GM21737 (cell line): ENCODE data around the gene NFIA.

ENCODE experiments used
- ATAC-seq: cut with Tn5 transposase; IDR thresholded peaks from one replicate; pipeline ENCODE4 v1.9.1; 2021; ENCODE audit warnings: mild to moderate bottlenecking, moderate library complexity; ENCODE audit not compliant: unreplicated experiment

NFIA gene

DNA sequence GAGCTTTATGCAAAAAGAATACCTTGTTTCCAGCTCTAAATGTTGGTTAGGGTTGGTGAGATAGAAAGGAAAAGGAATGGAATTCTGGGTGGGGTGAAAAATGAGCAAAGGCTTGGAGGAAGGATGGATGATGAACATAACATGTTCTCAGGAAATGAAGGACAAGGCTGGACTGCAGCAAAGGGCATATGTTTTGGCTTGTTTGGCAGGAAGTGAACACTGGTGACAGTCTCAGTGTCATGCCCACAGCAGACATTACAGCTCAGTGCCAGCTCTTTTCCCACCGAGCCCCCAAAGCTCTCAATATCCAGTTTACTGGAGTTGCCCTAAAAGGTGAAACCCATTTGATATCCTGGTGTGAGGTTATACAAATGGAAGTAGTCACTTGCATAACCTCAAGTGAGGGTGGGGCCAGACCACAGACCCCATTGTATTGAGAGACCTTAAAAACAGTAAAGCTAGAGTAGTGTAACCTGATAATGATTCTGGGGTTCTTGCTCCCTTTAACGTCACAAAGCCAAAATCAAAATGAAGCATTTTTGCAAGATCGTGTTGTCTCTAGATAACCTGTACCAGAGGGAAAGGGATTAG, 270.6 kb downstream of the NFIA start:
- ATAC-seq: no peak

DNA sequence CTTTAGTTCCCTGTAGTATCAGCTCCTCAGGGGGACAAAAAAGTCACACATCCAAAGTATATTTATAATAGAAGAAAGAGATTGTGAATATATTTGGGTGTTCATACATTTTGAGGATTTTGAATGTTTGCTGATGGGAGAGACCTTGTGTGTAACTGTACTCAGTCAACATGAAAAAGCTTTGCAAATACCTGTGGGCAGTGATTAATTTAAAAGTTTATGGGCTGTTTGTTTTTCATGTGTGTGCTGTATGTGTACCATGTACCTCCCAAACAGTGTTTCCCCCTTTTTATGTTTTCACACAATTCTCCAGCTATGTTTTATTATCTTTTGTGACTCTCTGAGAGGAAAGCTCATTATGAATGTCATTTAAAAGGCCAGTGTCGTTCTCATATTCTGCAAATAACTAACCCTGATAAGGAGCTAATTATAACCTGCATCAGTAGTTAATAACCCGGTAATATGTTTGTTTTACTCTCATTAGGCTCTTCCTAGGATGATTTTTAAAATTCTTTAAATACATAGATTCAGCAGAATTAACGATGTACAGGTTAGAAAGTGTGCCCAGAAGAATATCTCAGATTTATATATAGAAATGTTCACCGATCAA, 271.5 kb downstream of the NFIA start:
- no peak for ATAC-seq

- no peak for ATAC-seq
Measured at GRCh38 chr1:61356016-61356415, 273.7 kb downstream of the NFIA start.

DNA sequence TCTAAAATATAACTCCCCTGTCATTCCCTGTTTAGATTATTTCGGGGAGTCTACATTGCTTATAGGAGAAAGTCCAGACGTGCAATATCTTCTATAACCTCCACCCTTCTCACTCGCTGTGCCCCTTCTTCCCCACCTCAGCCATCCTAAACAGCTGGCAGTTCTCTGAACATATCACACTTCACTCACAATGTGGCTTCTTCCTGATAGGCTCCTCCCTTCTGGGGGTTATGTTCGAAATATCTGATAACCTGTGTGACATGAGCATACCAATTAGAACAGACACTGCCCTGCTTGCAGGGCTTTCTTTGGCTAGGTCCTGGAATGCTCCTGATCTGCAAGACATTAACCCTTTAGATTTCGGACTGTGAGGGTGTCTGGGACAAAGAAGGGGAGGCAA, 274.6 kb downstream of the NFIA start:
- no peak for ATAC-seq

GRCh38 chr1:61357539-61357938, 275.2 kb downstream of the NFIA start:
- no peak for ATAC-seq

- no peak for ATAC-seq
Measured at GRCh38 chr1:61358770-61359455, 276.6 kb downstream of the NFIA start.

- no peak for ATAC-seq
Measured at GRCh38 chr1:61361931-61362330, 279.6 kb downstream of the NFIA start.

GRCh38 chr1:61362351-61362750, 280.0 kb downstream of the NFIA start:
- ATAC-seq: no peak

DNA sequence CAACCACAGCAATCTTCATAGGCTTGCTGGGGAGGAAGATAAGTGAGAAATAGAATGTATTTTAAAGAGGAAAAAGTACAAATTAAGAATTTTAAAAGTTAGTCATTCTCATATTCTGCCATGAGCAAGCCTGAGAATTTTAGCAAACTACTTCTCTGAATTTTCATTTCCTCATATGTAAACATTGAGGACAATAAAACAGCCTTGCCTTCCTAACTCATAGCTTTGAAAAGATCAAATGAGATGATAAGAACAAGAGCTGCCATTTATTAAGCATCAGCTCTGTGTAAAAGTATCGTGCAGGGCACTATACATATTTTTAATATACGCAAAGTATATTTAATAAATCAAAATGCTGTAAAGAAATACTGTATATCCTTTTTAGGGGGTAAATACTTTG, 286.0 kb downstream of the NFIA start:
- ATAC-seq: no peak

- no peak for ATAC-seq
Measured at GRCh38 chr1:61368876-61369275, 286.5 kb downstream of the NFIA start.

GRCh38 chr1:61370177-61370912, 288.0 kb downstream of the NFIA start:
- ATAC-seq: no peak

- ATAC-seq: no peak
Measured at GRCh38 chr1:61370913-61371279, 288.5 kb downstream of the NFIA start.

- ATAC-seq: no peak
Measured at GRCh38 chr1:61372944-61373343, 290.6 kb downstream of the NFIA start.

DNA sequence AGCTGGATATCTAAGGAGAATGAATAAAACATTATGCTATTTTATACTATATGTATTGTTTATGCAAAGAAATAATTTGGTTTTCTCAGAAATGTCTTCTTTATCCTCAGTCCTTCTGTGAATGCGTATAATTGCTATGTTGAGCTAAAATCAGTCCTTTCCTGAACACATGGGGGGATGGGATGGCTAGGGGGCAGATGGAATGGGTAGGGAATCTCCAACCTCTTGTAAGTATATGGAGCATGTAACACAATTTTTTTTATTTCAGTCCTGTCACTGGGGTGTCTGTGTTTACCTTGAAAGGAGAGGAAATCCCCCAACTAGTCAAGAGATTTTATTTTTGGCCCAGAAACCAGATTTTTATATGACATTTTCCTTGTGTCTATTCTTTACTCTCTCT, 291.8 kb downstream of the NFIA start:
- no peak for ATAC-seq

DNA sequence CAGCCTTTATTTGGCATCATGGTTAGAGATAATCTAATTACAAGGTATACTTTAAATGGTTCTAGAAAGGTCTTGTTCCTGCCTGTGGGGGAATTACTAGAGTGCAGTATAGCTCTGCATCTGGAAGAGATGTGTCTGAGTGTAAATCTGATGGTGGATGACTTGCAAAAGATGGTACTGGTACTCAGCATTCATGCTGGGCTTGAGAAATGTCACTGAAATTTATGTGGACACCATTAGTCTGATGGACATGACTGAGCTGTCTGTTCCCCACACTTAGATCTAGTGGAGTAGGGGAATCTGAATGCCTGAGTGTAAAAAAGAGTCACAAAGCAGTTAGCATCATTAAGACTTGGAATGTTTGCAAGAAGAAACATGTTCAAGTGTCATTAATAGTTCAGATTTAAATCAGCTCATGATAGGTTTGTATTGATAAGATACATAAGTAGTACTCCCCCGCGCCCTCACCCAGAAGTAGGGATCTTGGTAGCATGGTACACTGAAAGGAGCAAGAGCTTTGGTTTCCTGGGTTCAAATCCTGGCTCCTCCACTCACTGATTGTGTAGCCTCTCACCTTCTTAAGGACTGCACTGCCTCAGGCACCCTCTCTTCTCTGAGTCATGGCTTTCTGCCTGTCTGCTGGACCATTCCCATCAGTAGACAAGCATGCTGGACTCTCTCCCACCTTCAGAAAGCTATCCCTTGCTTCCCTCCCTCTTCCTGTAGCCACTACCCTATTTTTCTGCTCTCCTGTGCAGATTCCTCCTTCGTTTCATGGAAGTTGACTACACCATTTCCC, 292.9 kb downstream of the NFIA start:
- ATAC-seq: no peak

DNA sequence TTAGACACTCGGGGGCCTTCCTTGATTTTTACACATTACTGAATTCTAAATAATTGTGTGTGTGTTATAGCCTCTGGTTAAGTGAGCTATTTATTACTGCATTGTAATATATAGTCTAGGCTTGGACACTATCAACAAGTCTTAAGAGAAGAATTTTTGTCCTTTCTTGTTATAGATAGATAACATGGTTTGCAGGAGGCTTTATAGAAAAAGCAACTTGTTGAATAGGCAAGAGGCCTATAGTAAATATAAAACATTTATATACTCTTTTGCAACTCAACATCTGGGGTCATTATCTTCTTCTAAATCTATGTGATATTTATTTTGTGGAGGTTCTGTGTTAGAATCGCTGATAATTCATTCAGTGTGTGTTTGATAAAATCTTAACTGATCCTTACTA, 293.8 kb downstream of the NFIA start:
- ATAC-seq: no peak

DNA sequence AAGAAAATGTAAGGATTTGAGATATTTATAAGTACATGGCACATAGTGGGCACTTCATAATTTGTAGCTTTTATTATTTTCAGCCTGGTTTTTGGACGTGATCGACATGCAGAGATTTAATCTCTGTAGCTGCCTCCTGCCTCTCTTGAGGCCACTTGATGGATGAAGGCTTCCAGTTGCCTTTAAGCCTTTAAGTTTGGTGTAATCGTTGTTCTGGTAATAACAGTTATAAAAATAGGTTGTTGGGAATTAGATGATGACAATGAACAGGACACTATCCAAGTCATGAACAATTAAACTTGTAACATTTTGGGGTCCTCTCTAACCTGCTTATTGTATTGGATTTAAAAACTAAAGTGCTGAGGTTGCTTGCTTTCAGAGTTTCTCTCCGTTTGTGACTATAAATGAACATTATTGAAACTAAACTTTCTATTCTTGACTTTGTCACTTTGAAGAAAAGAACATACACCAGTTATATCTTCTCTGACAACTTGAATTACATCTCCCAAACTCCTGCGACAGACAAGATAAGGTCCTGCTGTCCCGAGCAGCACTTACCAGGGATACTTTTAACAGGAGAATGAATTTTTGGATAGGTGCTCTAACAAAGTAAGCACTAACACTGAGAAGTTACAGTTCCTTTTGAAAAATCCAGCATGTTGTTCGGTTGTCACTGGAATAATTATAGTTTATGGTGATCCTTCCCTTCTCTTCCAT, 295.0 kb downstream of the NFIA start:
- ATAC-seq: no peak

GRCh38 chr1:61378494-61379180, 296.3 kb downstream of the NFIA start:
- ATAC-seq: no peak

- ATAC-seq: no peak
Measured at GRCh38 chr1:61379693-61380092, 297.3 kb downstream of the NFIA start.

GRCh38 chr1:61380561-61380960, 298.2 kb downstream of the NFIA start:
- ATAC-seq: no peak
